H1 (cell line): ENCODE data around the gene PHLPP2. TPM values are rescaled to one million over a fixed set of nuclear protein-coding genes. Genes with fewer than 3 reads are reported as not detected.

Experiments used
- BCL11A ChIP-seq, 2 experiments: IDR thresholded peaks; one replicate each; pipeline ENCODE4 v1.6.1; 2011; ENCODE audit warnings: low read depth in 2 of 2, low read length in 2 of 2, mild to moderate bottlenecking in 2 of 2
- CBX5 ChIP-seq: fragments of 300-800, 300-1000 bp; sonication (generic); IDR thresholded peaks from 2 replicates; pipeline ENCODE4 v1.7.1; 2016; ENCODE audit warnings: antibody characterized with exemption, low read length, low read depth
- CEBPB ChIP-seq: IDR thresholded peaks from 2 replicates; pipeline ENCODE4 v1.6.1; 2012; ENCODE audit warnings: low read depth, low read length
- CREB1 ChIP-seq: IDR thresholded peaks from 2 replicates; pipeline ENCODE4 v1.6.1; 2012; ENCODE audit warnings: inconsistent platforms
- CTCF ChIP-seq, 3 experiments: IDR thresholded peaks; 1 replicate in 2 of 3; 2 replicates in 1 of 3; pipeline versions ENCODE4 v1.5.1 to v1.6.1; 2011; ENCODE audit warnings: low read length in 3 of 3, mild to moderate bottlenecking in 3 of 3, inconsistent platforms in 2 of 3, low read depth in 1 of 3, moderate library complexity in 1 of 3; ENCODE audit not compliant: insufficient read depth in 1 of 3; ENCODE audit errors: control extremely low read depth in 1 of 3
- EGR1 ChIP-seq: IDR thresholded peaks from 2 replicates; pipeline ENCODE4 v1.6.1; 2011; ENCODE audit warnings: low read depth, low read length, borderline replicate concordance
- FOSL1 ChIP-seq: IDR thresholded peaks from 2 replicates; pipeline ENCODE4 v1.6.1; 2011; ENCODE audit warnings: mild to moderate bottlenecking, low read depth, low read length, moderate library complexity; ENCODE audit not compliant: insufficient read depth
- HDAC2 ChIP-seq, 2 experiments: fragments of 300-600 bp in 1 of 2; sonication (generic) in 1 of 2; IDR thresholded peaks; 2 replicates each; pipeline ENCODE4 v1.6.1; 2011 to 2012; ENCODE audit warnings: low read depth in 2 of 2, low read length in 2 of 2, mild to moderate bottlenecking in 2 of 2, moderate library complexity in 2 of 2, borderline replicate concordance in 1 of 2, inconsistent platforms in 1 of 2
- KDM1A ChIP-seq: fragments of 200-600, 300-600 bp; sonication (generic); IDR thresholded peaks from 2 replicates; pipeline ENCODE4 v1.7.1; 2016; ENCODE audit warnings: mild to moderate bottlenecking, low read length, borderline replicate concordance
- KDM4A ChIP-seq: IDR thresholded peaks from one replicate; pipeline ENCODE4 v1.7.1; 2012; ENCODE audit warnings: low read depth, mild to moderate bottlenecking, moderate library complexity, low read length, inconsistent platforms; ENCODE audit not compliant: severe bottlenecking
- KDM5A ChIP-seq: fragments of 200-600 bp; IDR thresholded peaks from 2 replicates; pipeline ENCODE4 v1.7.1; 2012; ENCODE audit warnings: mild to moderate bottlenecking, low read length, inconsistent platforms, mixed read lengths
- MAFK ChIP-seq: IDR thresholded peaks from 2 replicates; pipeline ENCODE4 v1.6.1; 2012; ENCODE audit warnings: low read depth, mild to moderate bottlenecking, improper control_type of control experiment, low read length
- NANOG ChIP-seq: IDR thresholded peaks from 2 replicates; pipeline ENCODE4 v1.6.1; 2011; ENCODE audit warnings: low read length, low read depth, mild to moderate bottlenecking, inconsistent platforms; ENCODE audit not compliant: insufficient read depth, poor library complexity, severe bottlenecking
- RBBP5 ChIP-seq: IDR thresholded peaks from 2 replicates; pipeline ENCODE4 v1.7.1; 2012; ENCODE audit warnings: low read depth, mild to moderate bottlenecking, inconsistent platforms, low read length, moderate library complexity, borderline replicate concordance
- SAP30 ChIP-seq: fragments of 300-600 bp; sonication (generic); IDR thresholded peaks from 2 replicates; pipeline ENCODE4 v1.7.1; 2012; ENCODE audit warnings: low read length, moderate library complexity, mild to moderate bottlenecking, inconsistent platforms; ENCODE audit not compliant: insufficient read depth, insufficient replicate concordance
- SIN3A ChIP-seq, 2 experiments: IDR thresholded peaks in 1 of 2; conservative IDR thresholded peaks in 1 of 2; 2 replicates each; pipeline ENCODE4 v1.6.1; 2011 to 2012; ENCODE audit warnings: low read length in 2 of 2, improper control_type of control experiment in 1 of 2, low read depth in 1 of 2, mild to moderate bottlenecking in 1 of 2
- SP1 ChIP-seq: IDR thresholded peaks from 2 replicates; pipeline ENCODE4 v1.6.1; 2011; ENCODE audit warnings: low read depth, low read length
- SP2 ChIP-seq: IDR thresholded peaks from 2 replicates; pipeline ENCODE4 v1.6.1; 2012; ENCODE audit warnings: mild to moderate bottlenecking, low read length, inconsistent platforms
- TAF7 ChIP-seq: optimal IDR thresholded peaks from 2 replicates; pipeline ENCODE3; 2011; ENCODE audit warnings: low read depth, mild to moderate bottlenecking, inconsistent platforms, low read length, moderate library complexity, borderline replicate concordance
- YY1 ChIP-seq: IDR thresholded peaks from 2 replicates; pipeline ENCODE4 v1.6.1; 2011; ENCODE audit warnings: low read depth, mild to moderate bottlenecking, low read length
- ZNF274 ChIP-seq: IDR thresholded peaks from 2 replicates; pipeline ENCODE4 v1.7.0; 2012; ENCODE audit warnings: low read length, borderline replicate concordance; ENCODE audit errors: extremely low read depth
- polyA plus RNA-seq, 7 experiments: library from polyadenylated mRNA; depleted of rRNA in 3 of 7; stranded (reverse) in 5 of 7; unstranded in 2 of 7; fragments of >200 nt in 5 of 7; fragments of 200-250 nt in 2 of 7; gene quantifications; 1 replicate in 5 of 7; 2 replicates in 1 of 7; 4 replicates in 1 of 7; pipeline versions ENCODE4 v1.2.1 to v1.2.3, GENCODE V29; 2011 to 2013; ENCODE audit warnings: missing spikeins in 2 of 7, mixed read lengths in 2 of 7
- total RNA-seq: library from RNA; stranded (reverse); fragmentation: NEBNext Ultra II Directional; extraction: Animal tissue kit (Norgen Biotek cat#: 25700); gene quantifications from 2 replicates; pipeline ENCODE4 v1.2.1, GENCODE V29; 2021
- TF ChIP-seq, protein P1 (sequence below): IDR thresholded peaks from 2 replicates; pipeline ENCODE4 v1.6.1; 2011; ENCODE audit warnings: low read length, improper control_type of control experiment

Gene PHLPP2
- total and polyA plus RNA-seq, 2 of the 8 experiments (the other 6 are each of a cell fraction or from before 2014, with no cell fraction given): 7.3 to 12.9 TPM

DNA sequence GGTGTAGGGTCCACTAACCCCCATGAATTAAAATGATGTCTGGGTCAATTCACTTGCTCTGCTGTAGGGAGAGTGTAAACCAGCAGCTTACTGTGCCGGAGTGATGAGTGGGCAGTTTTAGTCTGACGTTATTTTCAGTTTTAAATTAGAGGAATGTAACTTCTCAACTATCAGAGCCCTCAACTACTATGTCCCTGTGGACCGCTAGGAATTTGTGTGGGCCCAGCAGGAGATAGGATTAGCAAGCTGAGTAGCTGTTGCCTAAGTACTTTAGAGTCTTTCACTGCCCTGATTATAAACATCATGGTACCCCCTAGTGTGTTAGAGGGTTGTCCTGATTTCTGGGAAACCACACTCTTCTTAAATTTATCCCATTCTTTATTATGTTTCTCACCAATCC lies 87.1 kb downstream of the PHLPP2 start (continued):
- TF ChIP-seq SAP30: no peak
- TF ChIP-seq YY1: no peak
- no peak for TF ChIP-seq RBBP5
- no peak for TF ChIP-seq KDM5A
- TF ChIP-seq CBX5: no peak
- TF ChIP-seq SP2: no peak
- TF ChIP-seq EGR1: no peak
- no peak for TF ChIP-seq CREB1
- TF ChIP-seq HDAC2 (IDR thresholded peaks at IDR 0.05; ENCODE audit: borderline replicate concordance in 1 of 2, low read depth in 2 of 2, low read length in 2 of 2): 0 out of 4 replicates have a peak, but pooled peaks of 1 of the 2 experiments have one; percentile 50
- TF ChIP-seq TAF7: no peak
- TF ChIP-seq KDM1A: no peak
- TF ChIP-seq, protein P1, sequence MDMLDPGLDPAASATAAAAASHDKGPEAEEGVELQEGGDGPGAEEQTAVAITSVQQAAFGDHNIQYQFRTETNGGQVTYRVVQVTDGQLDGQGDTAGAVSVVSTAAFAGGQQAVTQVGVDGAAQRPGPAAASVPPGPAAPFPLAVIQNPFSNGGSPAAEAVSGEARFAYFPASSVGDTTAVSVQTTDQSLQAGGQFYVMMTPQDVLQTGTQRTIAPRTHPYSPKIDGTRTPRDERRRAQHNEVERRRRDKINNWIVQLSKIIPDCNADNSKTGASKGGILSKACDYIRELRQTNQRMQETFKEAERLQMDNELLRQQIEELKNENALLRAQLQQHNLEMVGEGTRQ: no peak
- TF ChIP-seq BCL11A (IDR thresholded peaks at IDR 0.05; ENCODE audit: low read depth in 2 of 2, low read length in 2 of 2): peak in 1 of 2 experiments; percentile 25
- TF ChIP-seq NANOG: peak; percentile 80
- TF ChIP-seq SIN3A (conservative IDR thresholded peaks at IDR 0.05 in 1 of 2, IDR thresholded peaks at IDR 0.05 in 1 of 2; ENCODE audit: low read depth in 1 of 2, low read length in 2 of 2): no peak
- TF ChIP-seq FOSL1: no peak
- no peak for TF ChIP-seq KDM4A
- no peak for TF ChIP-seq ZNF274
- TF ChIP-seq CEBPB: peak; percentile 78
- TF ChIP-seq SP1: peak; percentile 74; the same call in 1 of the 2 replicates
- no peak for TF ChIP-seq CTCF (IDR thresholded peaks at IDR 0.05; ENCODE audit: control extremely low read depth in 1 of 3, insufficient read depth in 1 of 3, low read depth in 1 of 3, low read length in 3 of 3)
- TF ChIP-seq MAFK: peak; percentile 61; the same call in 1 of the 2 replicates
